Erythroblast (primary cell): ENCODE data around the gene ZBED2.

ENCODE experiments used
- GATA1 ChIP-seq: IDR thresholded peaks from 2 replicates; pipeline ENCODE4 v1.6.1; 2011; ENCODE audit warnings: low read depth, mild to moderate bottlenecking, control low read depth, low read length, moderate library complexity
- POLR2A ChIP-seq: IDR thresholded peaks from 2 replicates; pipeline ENCODE4 v1.6.1; 2011; ENCODE audit warnings: mild to moderate bottlenecking, low read length

- TF ChIP-seq POLR2A = no peak
- TF ChIP-seq GATA1 = no peak
Observed at GRCh38 chr3:111635403-111635802, 40.3 kb upstream of the ZBED2 start.
